ENCODE measurements around the gene PTPN7.

The PTPN7 gene

DNA sequence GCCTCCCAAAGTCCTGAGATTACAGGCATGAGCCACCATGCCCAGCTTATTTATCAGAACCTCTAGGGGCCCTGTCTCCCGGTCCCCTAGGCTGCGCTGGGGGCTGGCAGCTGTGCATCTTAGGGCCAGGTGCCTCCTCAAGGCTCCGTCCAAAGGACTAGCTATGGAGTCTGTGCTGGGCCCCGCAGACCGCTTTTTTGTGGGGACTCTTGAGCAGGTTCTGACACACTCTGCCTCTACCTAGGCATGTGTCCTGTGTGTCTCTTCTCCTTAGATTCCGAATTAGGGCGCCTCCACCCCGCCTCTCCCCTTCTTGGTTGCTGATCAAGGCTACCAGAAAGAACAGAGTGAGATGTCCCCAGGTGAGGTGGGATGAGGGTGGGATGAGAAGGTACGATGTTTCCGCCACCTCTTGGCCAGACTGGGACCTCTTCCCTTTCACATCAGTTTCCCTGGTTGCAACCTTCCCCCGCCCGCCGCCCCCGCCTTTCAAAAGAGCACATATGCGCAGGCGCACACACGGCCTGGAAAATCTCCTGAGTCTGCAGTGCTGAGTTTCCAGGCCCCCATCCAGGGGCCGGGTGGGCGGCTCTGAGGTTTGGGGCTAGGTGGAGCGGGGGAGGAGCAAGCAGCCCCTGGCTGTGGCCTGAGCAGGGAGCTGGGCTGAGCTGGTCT, 5.0 kb upstream of the PTPN7 start:
- DNase-seq, result peak; percentile 51 to 58

DNA sequence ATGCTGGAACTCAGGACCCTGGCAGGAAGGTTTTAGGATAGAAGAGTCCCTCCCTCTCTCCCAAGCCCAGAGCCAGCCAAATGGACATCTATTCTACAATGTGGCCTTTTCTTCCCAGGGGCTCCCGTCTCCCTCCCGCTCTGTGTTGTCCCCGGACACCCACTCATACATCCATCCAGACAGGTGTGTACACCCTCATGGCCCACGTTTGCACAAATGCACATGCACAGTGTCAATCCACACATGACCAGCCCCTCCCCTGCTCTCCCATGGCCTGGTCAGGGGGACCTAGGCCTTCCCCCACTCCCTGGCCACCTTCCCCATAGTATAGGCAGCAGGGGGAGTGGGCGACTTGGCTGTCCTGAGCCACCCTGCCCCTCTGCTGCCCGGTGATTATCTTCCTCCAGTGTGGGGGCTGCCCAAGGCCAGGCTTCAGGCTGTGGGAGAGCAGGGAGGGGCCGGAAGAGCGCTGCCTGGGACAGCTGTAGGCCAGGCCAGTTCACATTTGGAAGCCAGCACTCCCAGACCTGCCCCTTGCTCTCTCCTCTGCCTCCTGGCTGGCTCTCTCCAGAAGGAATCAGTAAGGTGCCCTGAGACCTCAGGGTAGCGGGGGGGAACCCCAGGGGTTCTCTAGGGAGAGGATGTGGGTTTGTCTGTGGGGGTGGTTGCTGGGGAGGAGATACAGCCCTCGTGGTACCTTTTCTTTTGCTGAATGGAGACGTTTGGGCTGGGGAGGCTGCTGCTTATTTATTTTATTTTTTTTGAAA, 4.1 kb upstream of the PTPN7 start:
- DNase-seq, result peak; percentile 56 to 65

GRCh38 chr1:202163281-202164270, 3.2 kb upstream of the PTPN7 start:
- no peak for DNase-seq

DNA sequence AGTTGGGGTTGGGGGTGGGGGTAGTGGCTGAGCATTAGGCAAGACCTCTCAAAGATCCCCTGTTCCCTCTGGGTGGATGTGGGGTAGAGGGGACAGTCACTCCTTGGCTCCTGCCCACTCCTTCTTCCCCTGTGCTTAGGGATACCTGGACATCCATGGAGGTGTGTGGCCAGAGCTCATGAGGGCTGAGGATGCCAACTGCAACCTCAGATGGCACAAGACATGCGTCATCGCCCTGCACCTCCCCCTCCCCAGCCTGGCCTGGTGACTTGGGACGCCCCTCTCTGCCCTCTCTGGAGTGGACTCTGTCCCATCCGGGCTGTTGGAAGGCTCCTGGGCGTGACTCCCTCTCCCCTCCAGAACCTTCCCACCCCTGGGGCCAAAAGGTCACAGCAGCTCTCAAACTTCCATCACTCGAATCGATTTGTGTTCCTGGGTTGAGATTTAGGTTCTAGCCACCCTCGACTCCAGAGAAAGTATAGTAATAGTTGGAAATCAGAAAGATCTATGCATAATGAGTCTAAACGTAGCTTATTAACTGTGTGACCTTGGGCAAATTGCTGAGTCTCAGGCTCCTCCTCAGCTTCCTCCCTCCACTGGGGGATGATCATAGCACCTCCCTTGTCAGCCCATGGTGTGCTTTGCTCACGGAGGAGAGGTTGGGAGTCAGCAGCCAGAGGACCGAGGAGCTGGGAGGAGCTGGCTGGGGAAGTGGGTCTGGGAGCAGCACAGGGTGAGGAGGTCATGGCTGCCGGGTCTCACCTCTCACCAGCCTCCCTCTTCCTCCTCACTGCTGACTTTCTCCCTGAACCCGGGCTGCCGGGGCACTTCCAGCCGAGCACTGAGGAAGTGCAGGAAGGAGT, 2.2 kb upstream of the PTPN7 start:
- no peak for DNase-seq

DNA sequence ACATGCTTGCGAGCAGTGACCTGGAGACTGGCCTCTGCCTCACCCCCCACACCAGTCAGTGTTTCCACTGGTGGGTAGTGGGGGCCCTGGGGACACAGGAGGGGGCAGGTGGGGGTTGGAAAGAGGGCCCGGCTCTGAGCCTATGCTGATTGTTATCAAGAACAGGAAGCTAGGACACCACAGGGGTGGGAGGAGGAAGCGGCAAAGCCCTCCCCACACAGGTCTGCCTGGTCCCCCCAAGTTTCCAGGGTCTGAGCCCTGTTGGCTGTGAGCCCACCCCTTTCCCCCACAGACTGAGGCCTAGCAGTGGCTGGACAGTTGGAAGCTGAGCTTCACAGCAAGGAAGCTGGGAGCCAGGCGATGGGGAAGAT, 1.6 kb upstream of the PTPN7 start:
- peak; percentile 39 to 45 for DNase-seq

DNA sequence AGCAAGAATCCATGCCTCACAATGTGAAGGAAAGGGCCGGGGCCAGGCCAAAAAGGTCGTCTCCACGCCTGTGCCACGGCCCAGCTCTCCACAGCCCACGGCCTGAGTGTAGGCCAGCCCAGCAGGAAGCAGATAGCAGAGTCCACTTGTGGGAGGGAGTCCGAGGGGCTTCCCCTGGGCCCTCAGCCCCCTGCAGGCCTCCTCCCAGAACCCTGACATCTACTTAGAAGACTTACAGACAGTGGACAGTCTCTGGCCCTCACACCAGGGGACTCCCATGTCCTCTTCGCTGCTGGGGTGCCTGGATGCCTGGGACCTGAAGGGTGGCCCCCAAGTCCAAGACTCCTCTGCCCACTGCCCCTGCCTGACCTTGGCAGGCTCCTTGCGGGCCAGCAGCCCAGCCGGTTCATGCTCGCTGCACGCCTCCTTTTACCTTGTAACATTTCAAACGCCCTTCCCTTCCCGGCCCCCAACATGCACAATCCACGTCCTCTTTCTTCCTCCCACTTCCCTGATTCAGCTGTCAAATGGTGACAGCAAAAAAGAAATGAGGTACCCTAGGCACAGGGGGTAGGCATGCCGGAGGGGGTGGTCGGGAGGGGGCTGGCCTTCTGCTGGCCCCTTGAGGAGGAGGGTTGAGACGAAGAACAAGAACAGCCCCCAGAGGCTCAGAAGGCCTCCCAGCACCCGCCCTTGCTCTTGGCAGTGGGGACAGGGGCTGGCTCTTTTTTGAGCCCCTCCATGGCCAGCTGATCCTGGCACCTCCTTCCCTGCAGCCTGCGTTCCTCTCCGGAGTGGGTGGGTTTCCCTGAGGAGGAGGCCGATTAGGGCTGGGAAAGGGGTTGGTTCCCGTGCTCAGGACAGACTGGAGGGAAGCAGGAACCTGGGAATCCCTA, 997 bp upstream of the PTPN7 start:
- no peak for DNase-seq

GRCh38 chr1:202159534-202160371, 649 bp downstream of the PTPN7 start:
- DNase-seq, result peak; percentile 36 to 42

DNA sequence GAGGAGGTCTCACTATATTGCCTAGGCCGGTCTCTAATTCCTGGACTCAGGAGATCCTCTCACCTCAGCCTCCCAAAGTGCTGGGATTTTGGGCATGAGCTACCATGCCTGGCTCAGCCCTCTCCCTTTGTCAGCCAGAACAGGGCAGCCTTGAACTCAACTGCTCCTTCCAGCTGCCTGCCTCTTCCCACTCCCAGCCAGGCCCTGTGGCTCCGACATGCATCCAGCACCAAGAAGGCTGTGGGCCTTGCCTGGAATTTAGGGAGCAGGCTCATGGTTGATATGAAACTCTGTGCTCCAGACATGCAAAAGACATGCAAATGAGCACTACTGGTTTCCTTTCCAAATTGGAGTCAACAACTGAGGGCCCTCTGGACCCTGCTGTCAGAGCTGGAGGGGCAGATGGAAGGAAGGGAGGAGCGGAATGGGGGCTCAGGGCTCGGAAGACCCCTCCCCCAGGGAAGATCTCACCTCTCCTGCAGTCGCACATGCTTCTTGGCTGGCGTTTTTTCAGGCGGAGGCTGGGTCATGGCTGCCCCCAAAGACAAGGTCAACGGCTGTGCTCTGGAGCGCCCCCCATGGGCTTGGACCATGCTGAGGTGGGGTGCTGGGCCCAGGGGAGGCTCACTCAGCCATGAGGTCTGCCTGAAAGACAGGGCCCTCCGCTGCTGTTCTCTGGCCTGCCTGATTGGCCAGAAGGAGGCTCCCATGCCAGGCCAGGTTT, 1.4 kb downstream of the PTPN7 start:
- no peak for DNase-seq

DNA sequence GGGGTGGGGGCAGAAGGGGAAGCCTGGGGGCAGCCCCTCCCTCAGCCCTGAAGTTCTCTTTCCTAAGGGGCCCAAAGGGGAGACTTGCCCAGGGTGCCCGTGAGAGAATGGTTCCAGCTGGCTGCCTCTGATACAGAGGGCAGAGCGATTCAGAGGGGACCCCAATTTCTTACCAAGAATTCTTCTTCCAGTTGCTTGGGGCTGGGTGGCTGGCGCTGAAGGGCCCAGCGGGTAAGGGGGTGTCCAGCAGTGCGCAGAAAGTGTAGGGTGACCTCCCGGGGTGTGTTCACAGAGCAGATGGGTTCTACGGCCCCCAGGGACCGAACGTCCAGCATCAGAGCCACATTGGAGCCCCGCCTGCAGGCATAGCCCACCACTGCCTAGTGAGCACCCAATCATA, 2.5 kb downstream of the PTPN7 start:
- DNase-seq, result no peak

GRCh38 chr1:202156590-202156989, 3.8 kb downstream of the PTPN7 start:
- no peak for DNase-seq

GRCh38 chr1:202155478-202156021, 4.9 kb downstream of the PTPN7 start:
- no peak for DNase-seq

DNA sequence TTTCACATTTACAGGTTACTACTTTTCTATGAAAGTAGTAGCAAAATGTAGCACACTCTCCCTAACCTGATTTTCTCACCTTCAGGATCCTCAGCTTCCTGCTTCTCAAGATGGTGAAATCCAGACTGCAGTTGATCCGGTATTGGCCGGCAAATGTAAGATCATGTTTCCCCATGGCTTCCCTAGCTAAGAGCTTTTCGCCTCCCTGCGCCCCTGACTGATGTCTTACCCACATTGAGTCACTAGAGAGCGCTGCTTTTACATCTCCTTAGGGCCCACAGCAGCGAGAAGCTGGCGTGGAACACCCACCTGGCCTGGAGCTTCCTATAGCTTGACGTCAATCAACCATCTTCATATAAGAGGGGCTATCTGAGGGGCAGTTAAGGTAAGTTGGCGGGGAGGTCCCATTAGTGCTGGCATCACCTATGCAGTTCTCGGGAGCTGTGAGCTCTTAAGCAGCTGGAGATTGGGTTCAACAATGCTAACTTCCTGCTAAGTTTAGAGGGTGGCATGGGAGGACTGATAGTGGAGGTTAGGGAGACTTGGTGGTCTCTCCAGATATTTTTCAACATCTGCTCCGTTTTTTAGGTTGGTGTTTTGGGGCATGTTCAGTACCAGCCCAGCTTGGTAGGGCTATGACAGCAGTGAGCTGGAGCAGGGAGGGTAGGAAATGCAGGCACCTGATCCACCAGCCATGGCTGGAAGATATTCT, 5.5 kb downstream of the PTPN7 start:
- peak; percentile 44 to 45 for DNase-seq

DNA sequence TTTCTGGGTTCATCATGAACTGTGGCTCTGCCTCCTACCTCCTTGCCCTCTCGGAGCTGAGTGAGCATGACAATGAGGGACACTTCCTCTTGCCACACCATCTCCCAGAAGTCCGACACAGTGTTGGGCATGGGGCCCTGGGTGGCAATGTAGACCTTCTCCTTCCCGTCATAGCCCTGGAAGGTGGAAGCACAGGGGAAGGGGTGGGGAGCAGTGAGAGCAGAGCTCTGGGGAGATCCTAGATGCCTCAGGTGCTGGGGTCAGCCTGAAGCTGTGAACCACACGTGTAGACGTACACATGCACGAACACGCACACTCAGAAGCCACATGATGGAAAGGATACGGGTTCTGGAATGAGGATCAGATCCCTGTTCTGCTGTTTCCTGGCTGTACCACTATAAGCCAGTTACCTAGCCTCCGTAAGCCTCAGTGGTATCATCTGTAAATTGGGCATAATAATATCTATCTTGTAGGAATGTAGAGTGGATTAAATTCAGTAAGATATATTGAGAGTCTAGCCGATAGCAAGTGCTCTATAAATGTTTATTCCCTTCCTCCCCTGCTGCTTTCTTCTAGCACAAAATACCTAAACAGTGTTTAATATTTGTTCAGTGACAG, 6.1 kb downstream of the PTPN7 start:
- DNase-seq, result no peak

GRCh38 chr1:202153284-202153683, 7.1 kb downstream of the PTPN7 start:
- no peak for DNase-seq

- no peak for DNase-seq
Observed at GRCh38 chr1:202152399-202152798, 8.0 kb downstream of the PTPN7 start.

- no peak for DNase-seq
Observed at GRCh38 chr1:202151045-202151444, 9.4 kb downstream of the PTPN7 start.

DNA sequence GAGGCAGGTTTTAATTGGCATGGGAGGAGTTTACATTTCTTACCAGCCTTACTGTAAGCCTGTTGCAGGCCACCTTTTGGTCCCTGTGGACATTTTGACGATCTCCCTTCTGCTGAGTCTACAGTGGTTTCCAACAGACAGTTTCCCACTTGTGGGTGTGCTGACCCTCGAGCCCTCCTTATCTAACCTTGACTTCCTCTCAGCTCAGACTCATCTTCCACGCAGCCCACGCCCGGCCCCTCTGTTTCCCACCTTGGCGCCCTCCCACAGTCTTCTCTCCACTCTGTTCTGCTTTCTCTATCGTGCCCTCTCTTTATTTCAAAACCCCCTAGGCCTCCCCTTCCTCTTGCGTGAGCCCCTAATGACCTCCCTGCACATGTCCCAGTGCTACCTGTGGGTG, 9.8 kb downstream of the PTPN7 start:
- DNase-seq, result no peak

GRCh38 chr1:202150187-202150586, 10.2 kb downstream of the PTPN7 start:
- DNase-seq, result no peak

All from activated CD4-positive, alpha-beta T cell treated with anti-CD3 and anti-CD28 coated beads, Interleukin-2, amount 50 U/mL, for 4 hours (primary cell).